GM12873 (cell line): ENCODE results near the gene DCHS1.

Experiments used
- CTCF ChIP-seq: IDR thresholded peaks from 2 replicates; pipeline ENCODE4 v1.5.1; 2012; ENCODE audit warnings: low read depth, mild to moderate bottlenecking, moderate library complexity, low read length, control low read depth; ENCODE audit not compliant: insufficient read depth; ENCODE audit errors: missing control alignments

Gene DCHS1

GRCh38 chr11:6656584-6656915 is 941 bp upstream of the DCHS1 start:
- TF ChIP-seq CTCF, result no peak

GRCh38 chr11:6655020-6655789 is 404 bp downstream of the DCHS1 start:
- no peak for TF ChIP-seq CTCF

GRCh38 chr11:6654281-6655019 is 1.2 kb downstream of the DCHS1 start:
- no peak for TF ChIP-seq CTCF

GRCh38 chr11:6653656-6654055 is 2.0 kb downstream of the DCHS1 start:
- TF ChIP-seq CTCF, result no peak

GRCh38 chr11:6653097-6653496 is 2.5 kb downstream of the DCHS1 start:
- no peak for TF ChIP-seq CTCF

- no peak for TF ChIP-seq CTCF
These were observed 3.4 kb downstream of the DCHS1 start for GRCh38 chr11:6652182-6652581.

GRCh38 chr11:6650980-6651379 is 4.6 kb downstream of the DCHS1 start:
- no peak for TF ChIP-seq CTCF
